ENCODE measurements around the gene TENM4.
"Not testable (repeated sequence)": the region's sequence is repeated elsewhere in the genome, so short reads cannot be mapped to it uniquely, and the experiment has no call there.

The TENM4 gene

DNA sequence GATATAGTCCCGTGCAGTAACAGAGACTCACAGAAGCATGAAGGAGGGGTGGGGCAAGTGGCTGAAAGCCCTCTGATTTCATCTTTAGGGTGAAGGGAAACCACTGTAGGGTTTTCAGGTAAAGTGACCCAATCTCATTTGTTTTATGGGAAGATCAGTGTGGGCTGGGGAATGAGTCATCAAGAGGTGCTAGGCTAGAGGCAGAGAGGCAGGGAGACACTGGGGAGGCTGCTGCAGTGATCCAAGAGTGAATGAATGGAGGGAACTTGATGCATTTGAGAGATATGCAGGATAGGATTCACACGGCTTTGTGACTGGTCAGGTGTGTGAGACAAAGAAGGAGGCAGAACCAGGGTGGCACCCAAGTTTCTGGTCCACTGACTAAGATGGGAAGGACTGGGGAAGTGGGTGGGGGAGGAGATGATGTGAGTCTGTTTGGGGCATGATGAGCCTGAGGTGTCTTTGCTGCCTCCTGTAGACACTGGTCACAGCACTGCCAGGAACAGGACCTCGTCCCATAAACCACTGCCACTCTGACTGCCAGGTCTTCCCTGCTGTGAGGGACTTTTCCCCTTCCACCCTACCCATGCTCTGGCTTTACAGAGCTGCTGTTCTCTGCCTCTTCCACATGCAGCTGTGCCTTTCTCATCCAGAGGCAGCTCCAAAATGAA lies 239.0 kb downstream of the TENM4 start:
- in situ Hi-C loops (cut with HindIII; ENCODE audit: low pct_unique_long_range_greater_than_20kb, low sequenced_read_pairs), result no loop called here
- TF ChIP-seq JUND (IDR thresholded peaks at IDR 0.05; ENCODE audit: low read depth), result no peak
- no peak for DNase-seq (ENCODE audit: low read depth in 1 of 2, low spot score in 1 of 2)

DNA sequence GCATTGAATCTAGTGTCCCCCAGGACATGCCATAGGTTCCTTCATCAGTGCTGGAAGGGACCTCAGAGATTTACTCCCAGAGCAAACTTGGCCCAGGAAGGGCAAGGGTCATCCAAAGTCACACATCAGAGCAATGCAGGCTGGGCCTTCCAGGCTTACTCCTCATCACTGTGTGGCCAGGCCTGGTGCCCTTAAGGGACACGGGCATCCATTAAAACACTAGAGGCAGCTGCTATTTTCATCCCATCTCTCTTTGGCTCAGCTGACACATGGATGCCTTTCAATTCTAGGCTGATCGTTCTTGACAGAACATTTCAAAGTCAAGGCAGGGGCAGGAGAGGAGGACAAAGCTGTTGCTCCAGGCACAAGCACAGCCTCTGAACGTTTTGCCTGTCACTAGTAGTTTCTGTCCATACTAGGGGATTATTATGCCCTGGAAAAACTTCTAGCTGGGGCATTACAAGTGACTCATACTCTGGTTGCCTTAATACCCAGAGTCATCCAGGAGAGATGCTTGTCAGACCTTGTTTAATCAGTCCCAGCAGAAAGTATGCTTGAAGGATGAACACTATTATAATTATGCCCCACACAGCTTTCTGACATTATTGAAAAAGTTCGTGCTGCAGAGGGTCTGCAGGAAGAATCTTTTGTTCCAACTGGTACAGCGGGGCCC lies 240.3 kb downstream of the TENM4 start:
- TF ChIP-seq JUND (IDR thresholded peaks at IDR 0.05; ENCODE audit: low read depth), result no peak
- DNase-seq (ENCODE audit: low read depth in 1 of 2, low spot score in 1 of 2), result no peak
- in situ Hi-C loops (cut with HindIII; ENCODE audit: low pct_unique_long_range_greater_than_20kb, low sequenced_read_pairs), result no loop called here

DNA sequence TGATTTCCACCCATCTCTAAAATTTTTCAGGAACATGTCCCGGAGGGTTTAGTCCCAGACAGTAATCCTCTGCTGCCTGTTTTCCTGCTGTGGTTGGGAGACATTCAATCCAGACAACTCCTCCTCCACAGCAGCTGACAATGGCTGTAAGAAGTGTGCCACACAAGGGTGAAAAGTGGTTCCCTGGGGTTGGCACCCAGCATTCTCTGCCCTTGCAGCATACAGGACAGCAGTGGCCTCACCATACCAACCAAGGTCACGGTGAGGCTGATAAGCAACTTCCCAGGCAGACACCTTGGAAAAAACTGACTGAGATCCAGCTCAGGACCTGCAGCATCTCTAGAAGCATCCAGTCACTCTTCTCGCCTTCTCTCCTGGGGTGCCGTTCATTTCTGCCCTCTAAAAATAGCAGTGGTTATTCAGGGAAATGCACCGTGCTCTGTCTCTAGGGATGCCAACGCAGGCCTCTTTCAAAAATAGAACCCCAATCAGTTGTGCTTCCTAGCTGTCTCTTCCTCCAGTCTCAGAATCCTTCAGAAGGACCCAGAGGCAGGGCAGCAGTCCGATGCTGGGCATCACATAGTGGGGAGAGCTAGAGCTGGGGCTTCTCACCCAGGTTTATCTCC lies 241.0 kb downstream of the TENM4 start:
- no peak for DNase-seq (ENCODE audit: low read depth in 1 of 2, low spot score in 1 of 2)
- no peak for TF ChIP-seq JUND (IDR thresholded peaks at IDR 0.05; ENCODE audit: low read depth)
- in situ Hi-C loops (cut with HindIII; ENCODE audit: low pct_unique_long_range_greater_than_20kb, low sequenced_read_pairs), result no loop called here

DNA sequence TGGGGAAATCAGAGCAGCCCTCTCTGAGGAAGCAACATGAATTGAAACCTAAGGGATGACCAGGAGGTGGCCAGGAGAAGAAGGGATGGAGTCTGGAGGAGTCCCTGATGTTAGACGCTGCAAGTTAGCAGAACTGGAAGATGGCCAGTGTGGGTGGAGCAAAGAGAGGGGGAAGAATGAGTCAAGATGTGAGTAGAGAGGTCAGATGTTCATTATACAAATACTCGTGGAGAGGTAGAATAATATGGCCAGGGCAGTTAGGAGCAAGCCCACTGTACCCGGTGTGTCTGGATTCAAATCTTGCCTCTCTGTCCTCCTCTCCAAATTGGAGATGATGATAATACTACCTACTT lies 242.0 kb downstream of the TENM4 start:
- no peak for TF ChIP-seq JUND (IDR thresholded peaks at IDR 0.05; ENCODE audit: low read depth)
- no peak for DNase-seq (ENCODE audit: low read depth in 1 of 2, low spot score in 1 of 2)

DNA sequence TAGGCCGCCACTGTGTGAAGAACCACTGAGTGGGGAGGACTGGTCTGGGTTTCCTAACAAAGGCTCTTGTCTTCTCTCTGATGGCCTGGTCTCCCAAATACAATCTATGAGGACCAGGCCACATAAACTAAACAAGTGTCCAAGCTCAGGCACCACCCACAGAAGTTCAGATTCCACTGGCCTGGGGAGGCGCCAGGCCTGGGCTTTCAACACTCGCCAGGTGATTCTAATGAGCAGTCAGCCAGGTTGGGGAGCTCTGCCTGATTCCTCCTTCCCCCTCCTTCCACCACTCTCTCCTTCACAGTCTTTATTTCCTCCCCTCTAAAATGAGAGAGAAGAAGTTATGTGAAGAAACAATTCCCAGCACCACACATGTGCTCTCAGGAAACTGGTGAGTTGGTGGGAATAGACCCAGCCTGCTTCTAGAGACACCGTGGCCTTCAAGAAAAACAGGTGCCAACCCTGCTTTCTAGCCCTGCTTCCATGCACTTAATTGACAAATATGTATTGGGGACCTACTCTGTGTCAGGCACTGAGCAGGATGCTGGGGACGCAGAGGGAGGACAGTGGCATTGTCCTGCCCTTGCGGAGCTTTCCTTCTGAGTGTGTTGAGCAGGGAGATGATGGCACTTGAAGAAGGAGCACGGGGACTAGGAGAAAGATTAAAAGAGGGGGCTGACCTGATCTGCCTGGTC lies 242.5 kb downstream of the TENM4 start:
- TF ChIP-seq JUND (IDR thresholded peaks at IDR 0.05; ENCODE audit: low read depth), result no peak

More for the DNA sequence above, 242.0 kb downstream of the TENM4 start:
- in situ Hi-C loops (cut with HindIII; ENCODE audit: low pct_unique_long_range_greater_than_20kb, low sequenced_read_pairs), result no loop called here

DNA sequence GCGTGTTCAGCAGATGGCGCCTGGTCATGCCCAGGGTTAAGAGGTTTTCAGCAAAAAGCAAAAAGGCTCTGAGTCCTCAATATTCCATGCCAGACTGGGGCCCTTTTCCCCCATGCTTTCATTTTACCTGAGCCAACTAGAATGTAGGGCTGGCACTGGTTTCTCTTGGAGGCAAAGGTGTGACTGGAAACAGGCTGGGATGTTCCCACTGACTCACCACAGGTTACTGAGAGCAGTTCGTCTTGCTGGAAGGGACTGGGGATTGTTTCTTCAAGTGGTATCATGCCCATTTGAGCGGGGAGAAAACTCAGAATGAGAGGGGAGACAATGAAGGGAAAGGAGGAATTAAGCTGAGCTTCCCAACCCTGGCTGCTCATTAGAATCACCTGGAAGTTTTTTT lies 243.9 kb downstream of the TENM4 start:
- in situ Hi-C loops (cut with HindIII; ENCODE audit: low pct_unique_long_range_greater_than_20kb, low sequenced_read_pairs), result no loop called here
- no peak for TF ChIP-seq JUND (IDR thresholded peaks at IDR 0.05; ENCODE audit: low read depth)
- no peak for DNase-seq (ENCODE audit: low read depth in 1 of 2, low spot score in 1 of 2)

More for the DNA sequence above, 242.5 kb downstream of the TENM4 start:
- DNase-seq (ENCODE audit: low read depth in 1 of 2, low spot score in 1 of 2), result no peak
- in situ Hi-C loops (cut with HindIII; ENCODE audit: low pct_unique_long_range_greater_than_20kb, low sequenced_read_pairs), result no loop called here

DNA sequence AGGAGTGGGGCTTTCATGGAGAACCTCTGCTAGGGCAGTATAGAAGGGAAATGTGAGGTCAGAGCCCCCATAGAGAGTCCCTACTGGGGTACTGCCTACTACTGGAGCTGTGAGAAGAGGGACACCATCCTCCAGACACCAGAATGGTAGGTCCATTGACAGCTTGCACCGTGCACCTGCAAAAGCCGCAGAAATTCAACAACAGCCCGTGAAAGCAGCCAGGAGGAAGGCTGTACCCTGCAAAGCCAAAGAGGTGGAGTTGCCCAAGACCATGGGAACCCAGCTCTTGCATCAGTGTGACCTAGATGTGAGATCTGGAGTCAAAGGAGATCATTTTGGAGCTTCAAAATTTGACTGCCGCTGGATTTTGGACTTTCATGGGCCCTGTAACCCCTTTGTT lies 245.6 kb downstream of the TENM4 start:
- in situ Hi-C loops (cut with HindIII; ENCODE audit: low pct_unique_long_range_greater_than_20kb, low sequenced_read_pairs), result no loop called here
- no peak for DNase-seq (ENCODE audit: low read depth in 1 of 2, low spot score in 1 of 2)
- TF ChIP-seq JUND (IDR thresholded peaks at IDR 0.05; ENCODE audit: low read depth), result no peak

DNA sequence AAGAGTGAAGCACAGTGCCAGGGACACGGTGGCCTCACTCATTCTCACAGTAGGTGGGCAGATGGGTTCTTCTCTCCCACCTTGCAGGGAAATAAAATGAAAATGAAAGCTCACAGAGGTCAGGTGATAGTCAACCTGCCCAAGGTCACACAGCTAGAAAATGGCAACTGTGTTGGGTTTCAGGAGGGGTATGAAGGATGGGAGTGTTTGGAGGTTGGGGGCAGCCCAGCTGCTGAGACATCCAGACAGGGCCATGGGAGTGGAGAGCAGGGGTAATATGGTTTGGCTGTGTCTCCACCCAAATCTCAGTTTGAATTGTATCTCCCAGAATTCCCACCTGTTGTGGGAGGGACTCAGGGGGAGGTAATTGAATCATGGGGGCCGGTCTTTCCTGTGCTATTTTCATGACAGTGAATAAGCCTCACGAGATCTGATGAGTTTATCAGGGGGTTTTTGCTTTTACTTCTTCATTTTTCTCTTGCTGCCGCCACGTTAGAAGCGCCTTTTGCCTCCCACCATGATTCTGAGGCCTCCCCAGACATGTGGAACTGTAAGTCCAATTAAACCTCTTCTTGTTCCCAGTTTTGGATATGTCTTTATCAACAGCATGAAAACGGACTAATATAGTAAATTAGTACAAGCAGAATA lies 247.0 kb downstream of the TENM4 start:
- TF ChIP-seq JUND (IDR thresholded peaks at IDR 0.05; ENCODE audit: low read depth), result no peak
- in situ Hi-C loops (cut with HindIII; ENCODE audit: low pct_unique_long_range_greater_than_20kb, low sequenced_read_pairs), result no loop called here
- no peak for DNase-seq (ENCODE audit: low read depth in 1 of 2, low spot score in 1 of 2)

DNA sequence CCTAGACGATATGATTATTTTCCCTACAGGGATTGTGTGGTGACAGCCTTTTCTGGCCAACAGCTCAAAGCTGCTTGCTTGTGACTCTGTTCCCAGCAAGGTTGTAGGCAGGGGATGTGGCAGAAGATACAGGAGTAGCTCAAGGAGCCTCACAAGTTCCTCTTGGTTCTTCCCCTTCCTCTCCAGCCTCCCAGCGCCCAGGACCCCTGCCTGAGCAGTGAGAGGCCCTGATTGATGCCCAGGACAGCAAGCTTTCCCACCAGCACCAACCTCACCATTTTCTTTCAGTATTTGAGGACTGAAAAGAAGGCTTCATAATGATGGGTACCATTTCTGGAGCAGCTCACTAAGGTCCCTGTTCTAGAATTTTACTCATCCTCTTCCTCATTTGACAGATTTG lies 248.0 kb downstream of the TENM4 start:
- no peak for DNase-seq (ENCODE audit: low read depth in 1 of 2, low spot score in 1 of 2)
- in situ Hi-C loops (cut with HindIII; ENCODE audit: low pct_unique_long_range_greater_than_20kb, low sequenced_read_pairs), result no loop called here

DNA sequence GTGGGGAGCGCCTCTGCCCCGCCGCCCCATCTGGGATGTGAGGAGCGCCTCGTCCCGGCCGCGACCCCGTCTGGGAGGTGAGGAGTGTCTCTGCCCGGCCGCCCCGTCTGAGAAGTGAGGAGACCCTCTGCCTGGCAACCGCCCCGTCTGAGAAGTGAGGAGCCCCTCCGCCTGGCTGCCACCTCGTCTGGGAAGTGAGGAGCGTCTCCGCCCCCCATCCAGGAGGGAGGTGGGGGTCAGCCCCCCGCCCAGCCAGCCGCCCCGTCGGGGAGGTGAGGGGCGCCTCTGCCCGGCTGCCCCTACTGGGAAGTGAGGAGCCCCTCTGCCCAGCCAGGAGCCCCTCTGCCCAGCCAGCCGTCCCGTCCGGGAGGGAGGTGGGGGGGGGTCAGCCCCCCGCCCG lies 249.1 kb downstream of the TENM4 start:
- DNase-seq (ENCODE audit: low read depth in 1 of 2, low spot score in 1 of 2); in situ Hi-C loops (cut with HindIII; ENCODE audit: low pct_unique_long_range_greater_than_20kb, low sequenced_read_pairs): not testable (repeated sequence)

More for the DNA sequence above, 248.0 kb downstream of the TENM4 start:
- no peak for TF ChIP-seq JUND (IDR thresholded peaks at IDR 0.05; ENCODE audit: low read depth)

DNA sequence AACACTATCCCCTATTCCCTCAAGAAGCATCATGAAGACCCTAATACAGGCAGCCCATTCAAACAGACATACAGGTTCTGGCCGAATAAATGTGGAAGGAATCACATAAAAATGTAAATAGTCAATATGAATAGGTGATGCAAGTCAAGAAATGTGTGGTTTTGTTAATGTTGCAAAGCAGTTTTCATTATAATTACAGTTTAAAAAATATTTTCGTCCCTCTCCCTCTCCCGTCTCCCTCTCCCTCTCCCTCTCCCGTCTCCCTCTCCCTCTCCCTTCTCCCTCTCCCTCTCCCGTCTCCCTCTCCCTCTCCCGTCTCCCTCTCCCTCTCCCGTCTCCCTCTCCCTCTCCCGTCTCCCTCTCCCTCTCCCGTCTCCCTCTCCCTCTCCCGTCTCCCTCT lies 250.3 kb downstream of the TENM4 start:
- in situ Hi-C loops (cut with HindIII; ENCODE audit: low pct_unique_long_range_greater_than_20kb, low sequenced_read_pairs); DNase-seq (ENCODE audit: low read depth in 1 of 2, low spot score in 1 of 2): not testable (repeated sequence)

DNA sequence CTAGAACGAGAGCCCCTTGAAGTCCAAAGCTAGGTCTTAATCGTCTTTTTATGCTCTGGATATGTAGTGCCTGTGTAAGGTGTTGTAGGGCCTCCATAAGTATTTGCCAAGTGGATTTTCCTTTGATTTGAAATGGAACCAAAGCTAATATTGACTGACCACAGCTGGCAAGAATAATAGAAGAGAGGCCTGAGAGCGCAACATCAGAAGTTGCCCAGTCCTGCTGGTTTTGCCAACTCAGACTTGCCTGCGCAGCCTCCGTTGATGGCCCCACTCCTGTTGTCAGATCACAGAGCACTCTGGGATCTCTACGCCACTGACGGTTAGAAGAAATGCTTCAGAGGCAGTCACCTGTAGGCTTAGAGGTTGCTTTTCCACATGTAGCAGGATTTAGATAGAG lies 251.2 kb downstream of the TENM4 start:
- TF ChIP-seq JUND (IDR thresholded peaks at IDR 0.05; ENCODE audit: low read depth), result no peak
- in situ Hi-C loops (cut with HindIII; ENCODE audit: low pct_unique_long_range_greater_than_20kb, low sequenced_read_pairs), result no loop called here
- peak in 1 of 2 experiments; percentile 26 for DNase-seq (ENCODE audit: low read depth in 1 of 2, low spot score in 1 of 2)

All from T47D (cell line).